ENCODE data around the gene ARHGAP6.

ARHGAP6 gene

DNA sequence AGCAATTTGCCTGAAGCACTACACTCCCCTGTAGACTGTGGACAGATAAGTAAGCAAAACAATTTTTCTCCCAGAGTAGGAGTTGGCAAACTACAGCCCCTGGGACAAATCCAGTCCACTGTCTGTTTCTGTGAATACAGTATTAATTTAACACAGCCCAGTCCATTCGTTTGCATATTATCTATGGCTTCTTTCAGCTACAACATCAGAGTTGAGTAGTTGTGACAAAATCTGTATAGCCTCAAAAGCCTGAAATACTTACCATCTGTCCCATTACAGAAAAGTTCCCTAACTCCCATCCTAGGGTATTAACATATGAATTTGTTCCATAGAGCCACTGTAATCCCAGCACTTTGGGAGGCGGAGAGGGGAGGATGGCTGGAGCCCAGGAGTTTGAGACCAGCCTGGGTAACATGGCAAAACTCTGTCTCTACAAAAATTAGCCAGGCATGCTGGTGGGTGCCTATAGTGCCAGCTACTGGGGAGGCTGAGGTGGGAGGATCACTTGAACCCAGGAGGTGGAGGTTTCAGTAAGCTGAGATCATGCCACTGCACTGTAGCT is 319.5 kb downstream of the ARHGAP6 start:
- DNase-seq, result no peak

DNA sequence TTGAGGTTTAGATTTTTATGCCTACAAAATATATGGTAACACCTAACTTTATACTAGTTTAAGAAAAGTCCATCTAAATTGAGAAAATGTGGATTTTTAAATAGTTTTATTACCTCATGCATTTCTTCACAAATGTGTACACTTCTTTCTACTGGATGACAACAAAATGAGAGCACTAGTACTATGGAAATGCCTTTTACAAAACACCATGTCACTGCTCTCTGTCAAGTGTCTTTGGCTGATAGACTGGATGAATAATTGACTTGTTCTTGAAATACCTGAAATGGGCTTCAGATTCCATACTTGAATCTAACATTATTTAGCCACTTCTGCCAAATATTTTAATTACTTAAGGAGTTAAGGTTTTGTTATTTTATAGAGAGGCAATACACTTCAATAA is 323.0 kb downstream of the ARHGAP6 start:
- DNase-seq, result no peak

DNA sequence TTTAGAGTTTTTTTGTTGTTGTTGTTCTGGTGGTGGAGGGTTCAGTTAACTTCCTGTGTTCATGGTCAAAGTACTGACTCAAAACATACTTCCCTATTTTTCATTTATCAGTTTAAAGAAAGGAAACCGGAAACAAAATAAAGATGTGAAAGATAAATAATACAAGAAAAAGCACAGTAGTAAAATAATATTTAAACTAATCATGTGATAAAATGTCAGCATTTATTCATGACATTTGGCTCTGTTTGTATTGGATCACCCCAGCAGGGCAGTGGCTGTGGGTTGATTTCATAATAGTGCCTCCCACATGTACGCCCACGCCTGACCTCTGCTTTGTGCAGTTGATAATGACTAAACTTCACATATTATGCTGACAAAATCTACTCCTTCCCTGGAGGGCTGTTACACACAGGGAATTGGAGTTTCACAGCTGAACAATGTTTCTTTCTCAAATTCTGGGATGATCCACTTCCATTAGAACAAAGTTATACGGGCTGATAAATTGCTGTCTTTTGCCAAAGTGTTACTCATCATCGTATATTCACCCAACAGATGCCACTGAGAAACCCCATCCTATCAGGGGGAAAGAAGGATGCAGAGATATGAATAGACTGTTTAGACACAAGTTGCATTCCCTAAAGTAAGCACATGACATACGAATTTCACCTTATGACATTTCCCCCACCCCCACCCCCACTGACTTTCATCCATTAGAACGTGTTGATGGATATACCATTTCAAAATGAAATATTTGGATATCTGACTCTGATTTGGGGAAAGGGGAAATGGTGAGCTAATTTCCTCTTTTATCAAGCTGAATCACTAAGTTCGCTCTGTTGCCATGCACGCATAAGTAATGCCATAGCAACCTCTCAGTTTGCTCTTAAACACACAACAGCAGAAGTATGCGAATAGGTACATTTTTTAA is 324.2 kb downstream of the ARHGAP6 start:
- no peak for DNase-seq

DNA sequence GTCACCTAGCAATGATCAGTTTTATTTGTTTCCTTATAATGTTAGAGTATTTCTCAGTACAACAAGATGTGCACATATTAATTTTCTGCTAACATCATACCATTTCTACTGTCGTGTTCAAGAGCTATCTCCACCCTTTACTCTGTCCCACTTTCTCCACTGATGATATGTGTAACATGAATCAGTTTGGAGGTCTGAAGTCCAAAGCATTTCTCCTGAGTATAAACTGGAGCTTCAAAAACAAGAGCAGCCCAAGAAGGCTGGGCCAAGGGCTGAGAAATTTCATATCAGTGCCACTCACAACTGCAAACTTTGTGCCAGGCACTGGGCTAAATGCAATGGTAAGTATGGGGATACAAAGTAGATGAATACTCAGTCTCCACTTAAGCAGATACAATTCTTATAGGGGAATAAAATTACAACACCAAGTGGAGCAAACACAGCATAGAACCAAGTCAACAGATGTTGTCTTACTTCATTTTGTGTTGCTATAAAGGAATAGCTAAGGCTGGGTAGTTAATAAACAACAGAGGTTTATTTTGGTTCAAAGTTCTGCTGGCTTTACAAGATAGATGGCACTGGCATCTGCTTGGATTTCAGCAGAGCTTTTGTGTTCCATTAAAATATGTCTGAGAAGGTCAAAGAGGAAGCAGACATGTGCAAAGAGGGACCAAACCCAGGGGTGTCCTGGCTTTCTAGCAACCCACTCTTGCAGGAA is 328.3 kb downstream of the ARHGAP6 start:
- DNase-seq, result no peak

DNA sequence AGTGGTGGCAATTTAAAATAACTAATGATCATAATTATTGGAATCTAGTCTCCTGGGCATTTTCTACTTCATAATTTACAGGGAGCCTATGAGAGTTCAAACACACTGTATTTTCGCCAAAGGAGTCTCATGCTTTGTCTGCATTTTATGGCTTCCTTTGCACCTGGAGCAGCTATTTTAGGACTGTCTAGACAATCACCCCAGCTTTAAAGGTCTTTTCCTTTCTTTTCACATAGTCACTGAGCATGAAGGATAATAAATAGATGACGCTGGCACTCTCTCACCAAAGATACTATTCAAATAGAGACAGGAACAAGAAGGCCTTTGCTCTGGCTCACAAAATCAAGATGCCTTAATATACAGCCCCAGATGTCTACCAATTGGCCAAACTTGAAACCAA is 329.5 kb downstream of the ARHGAP6 start:
- no peak for DNase-seq

DNA sequence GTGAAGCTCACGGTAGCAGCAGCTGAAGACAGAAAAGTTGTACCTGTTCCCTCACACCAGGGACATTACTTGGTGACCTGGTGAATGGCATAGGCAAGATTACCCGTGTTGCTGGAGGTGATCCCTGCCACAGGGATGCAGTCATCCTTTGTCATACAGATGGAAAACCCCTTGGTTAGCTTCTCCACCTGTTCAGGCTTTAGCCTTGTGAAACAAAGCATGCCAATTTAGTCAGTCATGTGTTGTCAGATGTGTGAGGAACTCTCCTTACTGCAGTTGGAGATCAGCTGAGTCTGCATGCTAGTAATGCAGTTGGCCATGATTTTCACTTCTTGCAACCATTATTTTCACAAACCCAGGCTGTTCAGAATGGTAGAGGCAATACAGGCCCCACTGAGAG is 331.6 kb downstream of the ARHGAP6 start:
- DNase-seq, result no peak

DNA sequence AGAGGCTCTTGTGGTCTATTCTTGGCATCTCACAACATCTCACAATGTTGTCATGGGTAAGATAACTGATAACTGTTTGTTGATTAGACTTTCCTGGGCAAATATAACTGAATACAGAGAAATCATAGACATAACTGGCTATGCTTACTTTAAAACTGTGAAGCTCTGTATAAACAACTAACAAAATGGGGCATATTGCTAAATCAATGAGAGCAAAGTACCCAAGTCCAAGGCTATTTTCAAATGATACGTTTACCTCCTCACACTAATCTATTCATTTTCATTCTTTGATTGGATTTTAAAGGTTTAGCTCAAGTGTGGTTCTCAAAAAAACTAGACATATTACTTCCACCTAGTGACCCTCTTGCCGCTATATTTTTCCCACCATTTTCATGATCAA is 333.9 kb downstream of the ARHGAP6 start:
- DNase-seq, result no peak

DNA sequence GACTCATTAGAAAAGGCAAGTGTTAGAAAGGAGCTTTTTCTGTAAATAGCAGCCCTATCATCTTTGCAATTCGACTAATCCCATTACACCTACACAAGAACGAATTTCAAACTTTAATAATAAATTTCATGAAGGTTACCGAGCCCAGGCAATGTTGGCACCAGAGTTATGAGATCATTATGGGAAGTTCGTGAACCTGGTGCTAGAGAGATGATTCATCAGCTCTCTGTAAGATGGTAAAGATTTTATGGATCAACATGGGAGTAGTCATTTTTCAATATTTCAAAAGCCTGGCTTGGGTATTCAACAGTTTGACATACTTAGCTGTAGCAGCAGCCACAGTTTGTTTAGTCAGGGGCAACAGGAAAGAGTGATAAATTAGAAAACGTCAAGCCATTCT is 336.7 kb downstream of the ARHGAP6 start:
- DNase-seq, result no peak

DNA sequence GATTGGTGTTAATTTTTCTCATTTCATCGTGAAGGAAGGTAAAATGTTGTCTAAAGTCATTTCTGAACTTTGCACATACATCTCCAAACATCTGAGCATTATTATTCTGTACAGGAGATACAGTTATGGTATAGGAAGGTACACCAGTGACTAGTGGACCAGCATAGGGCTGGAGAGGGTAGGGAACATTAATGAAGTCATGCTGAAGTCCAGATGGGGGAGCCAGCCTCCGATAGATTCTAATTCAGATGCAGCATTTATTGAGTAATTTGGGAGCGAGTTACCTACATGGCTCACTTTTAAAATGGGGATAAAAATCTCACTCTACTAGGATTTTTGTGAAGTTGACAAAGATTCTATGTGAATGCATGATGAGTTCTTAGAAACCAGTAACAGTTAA is 337.6 kb downstream of the ARHGAP6 start:
- no peak for DNase-seq

DNA sequence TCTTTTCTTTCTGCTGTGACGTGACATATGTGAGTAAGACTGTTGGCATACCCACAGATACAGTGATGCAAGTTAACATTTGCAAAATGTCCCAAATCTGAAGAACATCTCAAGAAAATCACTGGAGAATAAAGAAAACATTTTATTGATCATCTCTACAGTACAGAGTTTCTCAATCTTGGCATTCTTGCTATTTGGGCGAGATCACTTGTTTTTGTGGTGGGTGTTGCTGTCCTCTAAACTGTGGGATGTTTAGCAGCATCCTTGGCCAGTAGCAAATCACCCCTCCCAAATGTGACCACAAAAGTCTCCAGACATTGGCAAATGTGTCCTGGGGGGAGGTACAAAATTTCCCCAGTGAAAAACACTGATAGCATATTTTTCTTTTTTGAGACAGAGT is 343.7 kb downstream of the ARHGAP6 start:
- DNase-seq, result no peak

DNA sequence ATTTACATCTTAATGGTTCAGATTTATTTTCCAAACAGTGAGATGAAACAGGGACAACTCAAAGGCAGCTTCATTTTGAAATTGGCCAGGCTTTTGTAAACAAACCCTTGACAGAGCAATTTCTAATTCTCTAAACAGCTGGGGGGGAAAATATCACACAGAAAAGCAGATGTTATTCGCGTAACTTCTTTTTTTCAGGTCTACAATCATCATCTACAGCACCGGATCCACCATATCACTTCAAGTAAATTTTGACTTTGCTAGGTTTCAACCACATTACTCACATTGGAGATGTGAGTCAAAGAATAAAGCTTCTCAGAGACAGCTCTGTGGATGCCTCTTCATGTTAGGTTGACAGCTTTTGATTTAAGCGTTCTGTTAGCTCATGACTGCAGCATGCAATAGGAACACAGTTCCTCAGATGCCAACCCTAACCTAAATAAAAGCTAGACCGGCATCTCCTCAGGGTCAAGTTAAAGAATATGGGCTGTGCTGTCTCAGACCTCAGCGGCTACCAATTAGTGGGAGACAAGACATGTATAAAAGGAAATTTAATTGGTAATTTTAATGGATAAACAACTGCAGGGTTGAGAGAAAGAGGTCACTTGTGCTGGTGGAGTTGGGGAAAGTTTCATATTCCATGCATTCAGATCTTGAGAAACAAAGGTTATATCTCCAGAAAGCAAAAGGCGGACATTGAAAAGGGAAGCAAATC is 345.8 kb downstream of the ARHGAP6 start:
- DNase-seq, result no peak

DNA sequence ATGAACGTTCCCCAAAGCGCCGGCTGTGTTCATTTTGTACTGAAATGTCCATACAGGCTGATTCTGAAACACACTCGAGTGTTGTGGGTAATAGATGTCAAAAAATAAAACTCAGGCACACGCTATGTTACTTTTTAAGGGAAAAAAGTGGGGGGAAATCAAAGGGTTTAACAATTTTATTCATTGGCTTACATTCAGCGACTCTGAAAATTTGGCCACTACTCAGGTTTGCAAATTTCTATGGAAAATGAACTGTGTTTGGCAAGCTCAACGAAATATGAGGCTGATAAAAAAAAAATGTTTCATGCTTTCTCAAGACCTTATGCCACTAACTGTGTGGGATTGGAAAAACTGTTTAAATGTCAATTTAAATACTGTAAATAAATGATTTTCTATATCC is 354.0 kb downstream of the ARHGAP6 start:
- DNase-seq, result no peak

DNA sequence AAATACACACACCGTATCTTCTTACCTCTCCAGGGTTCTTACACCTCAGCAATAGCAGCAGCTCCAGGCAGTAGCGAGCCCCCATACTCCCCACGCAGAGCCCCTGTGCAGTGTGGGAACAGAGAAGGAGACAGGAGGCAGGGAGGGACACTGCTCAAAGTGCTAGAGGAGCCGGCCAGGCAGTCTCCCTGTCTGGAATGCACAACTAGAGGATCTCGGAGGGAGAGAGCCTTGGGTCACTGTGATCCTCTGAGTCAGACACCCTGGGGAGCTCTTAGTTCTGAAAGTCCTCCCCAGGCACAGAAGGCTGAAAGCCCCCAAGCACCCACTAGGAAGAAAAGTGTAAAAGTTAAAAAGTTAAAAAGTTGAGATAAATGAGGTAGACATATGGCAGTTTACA is 356.5 kb downstream of the ARHGAP6 start:
- no peak for DNase-seq

DNA sequence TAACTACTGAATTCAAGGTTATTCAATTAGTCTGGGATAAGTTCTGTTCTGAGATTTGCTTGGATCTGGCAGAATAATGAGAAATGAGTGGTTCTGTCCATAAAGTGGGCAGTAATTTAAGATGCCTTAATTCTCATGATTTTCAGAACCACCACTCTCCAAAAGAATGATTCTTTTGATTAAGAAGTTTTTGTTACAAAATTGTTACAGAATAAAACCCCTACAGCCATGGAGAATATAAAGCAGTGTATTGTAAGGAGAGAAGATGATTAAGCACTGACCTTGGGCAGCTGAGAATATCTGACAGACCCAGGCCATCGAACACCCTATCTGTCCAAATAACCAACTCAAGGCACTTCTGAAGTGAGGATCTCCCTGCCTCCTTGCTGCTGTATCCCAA is 360.1 kb downstream of the ARHGAP6 start:
- DNase-seq, result no peak

DNA sequence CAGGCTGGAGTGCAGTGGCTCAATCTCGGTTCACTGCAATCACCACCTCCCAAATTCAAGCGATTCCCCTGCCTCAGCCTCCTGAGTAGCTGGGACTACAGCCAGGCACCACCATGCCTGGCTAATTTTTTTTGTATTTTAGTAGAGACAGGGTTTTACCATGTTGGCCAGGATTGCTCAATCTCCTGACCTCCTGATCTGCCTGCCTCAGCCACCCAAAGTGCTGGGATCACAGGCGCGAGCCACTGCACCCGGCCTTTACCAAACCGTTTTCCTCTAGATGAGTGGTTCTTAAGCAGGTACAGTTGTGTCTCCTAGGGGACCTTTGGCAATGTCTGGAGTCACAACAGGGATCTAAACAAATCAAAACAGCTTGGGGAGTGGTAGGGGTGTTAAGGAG is 360.9 kb downstream of the ARHGAP6 start:
- no peak for DNase-seq

DNA sequence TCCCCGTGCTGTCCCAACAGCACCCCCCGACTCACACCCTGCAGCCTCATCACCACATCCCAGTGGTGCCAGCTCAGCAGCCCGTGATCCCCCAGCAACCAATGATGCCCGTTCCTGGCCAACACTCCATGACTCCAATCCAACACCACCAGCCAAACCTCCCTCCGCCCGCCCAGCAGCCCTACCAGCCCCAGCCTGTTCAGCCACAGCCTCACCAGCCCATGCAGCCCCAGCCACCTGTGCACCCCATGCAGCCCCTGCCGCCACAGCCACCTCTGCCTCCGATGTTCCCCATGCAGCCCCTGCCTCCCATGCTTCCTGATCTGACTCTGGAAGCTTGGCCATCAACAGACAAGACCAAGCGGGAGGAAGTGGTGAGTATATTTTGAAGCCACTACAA is 367.1 kb downstream of the ARHGAP6 start:
- DNase-seq, result no peak

DNA sequence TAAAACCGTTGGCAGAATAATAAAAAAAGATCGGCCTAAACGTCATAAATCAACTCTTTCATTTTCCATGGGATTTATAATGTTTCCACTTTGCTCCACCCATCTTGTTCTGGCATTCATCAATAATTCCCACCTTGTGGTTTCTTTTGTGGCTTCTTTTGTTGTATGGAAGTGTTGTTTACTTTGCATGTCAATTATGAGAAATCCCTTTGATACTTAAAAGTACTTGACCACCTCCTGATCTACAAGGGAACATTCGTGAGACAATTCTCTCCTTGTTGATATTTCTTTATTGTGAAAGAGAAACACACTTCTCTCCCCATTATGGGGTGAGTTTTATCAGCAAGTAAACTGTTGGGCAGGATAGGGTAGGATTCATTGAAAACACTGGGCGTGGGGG is 369.7 kb downstream of the ARHGAP6 start:
- no peak for DNase-seq

DNA sequence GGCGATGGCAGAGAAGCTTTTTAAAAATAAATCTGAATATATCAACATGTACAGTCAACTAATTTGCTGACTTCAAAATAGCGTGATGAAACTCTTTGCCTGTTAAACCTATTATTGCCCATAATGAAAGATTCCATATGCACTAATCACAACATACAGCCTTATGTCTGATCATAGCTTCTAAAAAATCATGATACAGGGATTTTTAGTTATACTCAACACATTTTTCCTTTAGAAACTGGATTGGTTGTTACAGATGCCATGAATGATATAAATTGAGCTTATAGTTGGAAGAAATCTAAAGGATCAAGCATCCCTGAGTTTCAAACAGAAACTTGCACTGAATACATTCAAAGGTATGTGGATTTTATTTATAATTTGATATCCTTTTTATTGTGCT is 372.6 kb downstream of the ARHGAP6 start, which contains the start of gene AMELX:
TSS of gene AMELX (plus strand) at position 301 of the 400 bp plus-strand sequence. CDS start 1,376 bp downstream, outside the sequence.
- no peak for DNase-seq

DNA sequence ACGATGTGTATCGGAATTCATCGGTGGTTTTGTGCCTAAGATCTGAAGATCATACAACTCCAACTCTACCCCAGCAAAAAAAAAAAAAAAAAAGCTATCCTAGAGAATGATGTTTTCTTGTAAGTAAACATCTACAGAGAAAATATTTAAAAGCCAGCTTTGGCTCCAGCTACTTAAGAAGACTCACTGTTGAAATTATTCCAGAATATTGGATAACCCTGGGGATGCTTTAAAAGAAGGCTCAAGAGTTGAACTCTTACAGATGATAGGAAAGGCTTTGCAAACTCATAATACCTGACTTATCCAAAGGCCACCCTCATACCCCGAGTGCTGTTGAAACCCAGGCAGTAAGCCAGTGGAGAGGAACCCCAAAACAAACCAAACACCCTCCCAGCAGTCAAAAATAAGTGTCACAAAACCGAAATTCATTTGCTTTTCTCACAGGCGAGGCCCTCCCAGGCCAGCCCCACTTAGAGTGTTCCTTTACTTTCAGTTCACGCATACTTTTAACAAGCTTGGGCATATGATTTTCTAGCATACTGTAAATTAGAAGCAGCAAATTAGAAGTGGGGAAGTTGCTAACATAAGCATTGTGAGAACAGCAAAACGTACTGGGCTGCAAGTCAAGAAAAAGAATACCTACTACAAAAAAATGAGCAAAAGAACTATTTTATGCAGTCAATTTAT is 375.2 kb downstream of the ARHGAP6 start:
- DNase-seq, result no peak

DNA sequence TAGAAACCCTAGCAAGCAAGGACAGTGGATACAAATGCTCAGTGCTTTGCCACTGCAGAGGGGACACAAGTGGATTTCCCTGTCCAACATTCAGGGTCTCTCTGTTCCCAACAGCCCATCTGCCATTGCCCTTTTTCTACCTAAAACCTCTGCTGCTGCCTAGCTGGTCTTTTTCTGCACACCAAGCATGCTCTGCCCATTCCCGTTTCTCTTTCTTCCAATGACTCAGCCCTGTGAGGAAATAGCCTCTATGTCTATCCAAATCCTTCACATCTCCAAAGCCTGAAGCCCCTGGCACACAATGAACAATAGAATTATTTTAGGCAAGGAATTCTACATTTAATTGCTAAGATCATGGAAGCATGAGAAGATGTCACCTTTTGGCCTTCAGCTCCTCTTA is 378.2 kb downstream of the ARHGAP6 start:
- no peak for DNase-seq

DNA sequence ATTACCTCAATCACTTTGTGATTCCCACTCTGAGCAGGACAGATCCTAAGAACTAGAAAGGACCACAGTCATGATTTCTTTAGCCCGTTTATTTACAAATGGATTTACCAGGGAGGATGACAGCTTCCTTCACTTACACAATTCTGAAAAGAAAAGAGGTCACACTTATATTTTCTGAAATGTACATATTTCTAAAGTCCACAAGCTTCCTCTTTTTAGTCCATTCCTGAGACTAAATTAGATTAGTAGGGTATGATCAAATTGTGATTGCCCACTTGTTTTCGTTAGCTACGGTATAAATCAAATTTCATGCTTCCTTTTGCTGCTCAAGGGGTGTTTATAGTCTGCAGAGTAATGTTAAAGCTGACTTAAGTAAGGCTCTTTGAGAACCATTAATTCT is 380.1 kb downstream of the ARHGAP6 start:
- no peak for DNase-seq

DNA sequence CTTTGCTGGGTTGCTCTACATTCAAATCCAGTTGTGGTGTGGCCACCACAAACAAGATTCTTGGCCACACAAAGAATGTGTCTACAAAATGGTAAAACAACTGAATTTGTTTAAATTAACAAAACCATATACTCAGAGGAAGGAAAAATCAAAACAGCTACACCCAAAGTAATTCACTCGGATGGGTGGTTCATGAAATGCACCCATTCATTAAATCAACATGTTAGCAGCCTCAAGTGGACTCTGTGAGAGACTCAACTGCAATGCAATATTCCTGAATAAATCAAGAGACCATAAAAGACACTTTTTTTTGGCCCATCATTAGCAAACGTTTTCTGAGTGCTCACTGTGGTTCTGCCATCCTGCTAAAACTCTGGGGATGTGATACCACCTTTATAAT is 383.7 kb downstream of the ARHGAP6 start:
- no peak for DNase-seq

DNA sequence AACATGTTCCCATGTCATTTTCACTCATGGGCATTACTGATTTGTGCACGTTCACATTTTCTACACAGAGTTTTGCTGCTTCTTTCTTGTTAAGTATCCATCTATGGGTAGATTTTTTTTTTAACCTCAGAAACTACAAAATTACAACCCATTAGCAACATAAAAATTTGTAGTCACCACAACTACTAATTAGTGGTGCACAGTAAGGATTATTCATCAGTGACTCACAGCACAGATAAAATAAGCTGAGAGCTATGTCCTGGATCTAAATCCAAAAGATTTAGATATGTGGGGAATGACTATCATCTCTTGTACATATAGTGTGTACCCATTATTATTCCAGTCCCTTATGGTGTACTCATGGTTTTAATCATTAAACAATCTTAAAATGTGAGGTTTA is 392.2 kb downstream of the ARHGAP6 start:
- no peak for DNase-seq
